SK-N-MC (cell line): ENCODE data around the gene MFGE8.

Experiments used
- EZH2 ChIP-seq: fragments of 200-600 bp; sonication (generic); IDR thresholded peaks from one replicate; pipeline ENCODE4 v1.6.1; 2017; ENCODE audit warnings: antibody characterized with exemption
- FOXP2 ChIP-seq: optimal IDR thresholded peaks from 2 replicates; pipeline ENCODE3; 2011; ENCODE audit warnings: mild to moderate bottlenecking, moderate library complexity; ENCODE audit not compliant: insufficient read depth; ENCODE audit errors: extremely low read length, control extremely low read depth
- POLR2AphosphoS5 ChIP-seq: IDR thresholded peaks from 2 replicates; pipeline ENCODE4 v1.6.1; 2012; ENCODE audit warnings: mild to moderate bottlenecking, low read depth, low read length, borderline replicate concordance

- no peak for TF ChIP-seq FOXP2
- TF ChIP-seq EZH2: no peak
- no peak for TF ChIP-seq POLR2AphosphoS5
Observed at GRCh38 chr15:88902221-88902835, 10.9 kb downstream of the MFGE8 start.
